ENCODE results near the gene NUDT16. TPM values are rescaled to one million over a fixed set of nuclear protein-coding genes. Genes with fewer than 3 reads are reported as not detected.

NUDT16 gene
- total and polyA plus RNA-seq, 2 donors (not counting 3 experiments of a cell fraction or from before 2014, with no cell fraction given), result 13.2 to 28.5 TPM

DNA sequence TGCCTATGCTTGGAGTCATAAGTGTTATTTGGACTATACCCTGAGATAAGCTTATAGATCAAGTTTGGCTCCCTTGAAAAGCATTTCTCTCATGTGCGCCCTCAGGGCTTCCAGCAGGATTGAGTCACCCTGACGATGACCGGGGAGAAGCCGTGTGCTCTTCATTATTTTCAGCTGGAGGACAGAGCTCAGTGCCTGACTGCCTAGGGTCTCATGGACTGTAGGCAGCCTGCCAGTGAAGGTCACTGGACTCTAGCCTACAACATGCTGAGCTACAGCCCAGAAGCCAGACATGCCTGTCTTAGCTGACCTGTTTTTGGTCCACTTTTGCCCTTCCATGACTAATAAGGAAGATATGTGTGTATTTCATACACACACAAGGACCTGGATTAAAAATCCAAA lies 31.6 kb upstream of the NUDT16 start:
- H3K4me2 ChIP-seq (ENCODE audit: insufficient read depth, low read length), result peak overlapping the region; percentile 19
- no peaks in the 10 kb centered on the region for H3K9me3 ChIP-seq (replicated peaks; ENCODE audit: control insufficient read depth, insufficient read depth, low read length)
- TF ChIP-seq, protein P1, sequence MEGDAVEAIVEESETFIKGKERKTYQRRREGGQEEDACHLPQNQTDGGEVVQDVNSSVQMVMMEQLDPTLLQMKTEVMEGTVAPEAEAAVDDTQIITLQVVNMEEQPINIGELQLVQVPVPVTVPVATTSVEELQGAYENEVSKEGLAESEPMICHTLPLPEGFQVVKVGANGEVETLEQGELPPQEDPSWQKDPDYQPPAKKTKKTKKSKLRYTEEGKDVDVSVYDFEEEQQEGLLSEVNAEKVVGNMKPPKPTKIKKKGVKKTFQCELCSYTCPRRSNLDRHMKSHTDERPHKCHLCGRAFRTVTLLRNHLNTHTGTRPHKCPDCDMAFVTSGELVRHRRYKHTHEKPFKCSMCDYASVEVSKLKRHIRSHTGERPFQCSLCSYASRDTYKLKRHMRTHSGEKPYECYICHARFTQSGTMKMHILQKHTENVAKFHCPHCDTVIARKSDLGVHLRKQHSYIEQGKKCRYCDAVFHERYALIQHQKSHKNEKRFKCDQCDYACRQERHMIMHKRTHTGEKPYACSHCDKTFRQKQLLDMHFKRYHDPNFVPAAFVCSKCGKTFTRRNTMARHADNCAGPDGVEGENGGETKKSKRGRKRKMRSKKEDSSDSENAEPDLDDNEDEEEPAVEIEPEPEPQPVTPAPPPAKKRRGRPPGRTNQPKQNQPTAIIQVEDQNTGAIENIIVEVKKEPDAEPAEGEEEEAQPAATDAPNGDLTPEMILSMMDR (IDR thresholded peaks at IDR 0.05; ENCODE audit: extremely low read depth in 1 of 2, insufficient read depth in 1 of 2, low read depth in 1 of 2, low read length in 2 of 2), result no peak
- TF ChIP-seq POLR2A (IDR thresholded peaks at IDR 0.05; ENCODE audit: low read depth, low read length), result no peak
- no peak for TF ChIP-seq EZH2 (IDR thresholded peaks at IDR 0.05; ENCODE audit: borderline replicate concordance, low read depth, low read length, severe bottlenecking)
- TF ChIP-seq POLR2AphosphoS5 (IDR thresholded peaks at IDR 0.05; ENCODE audit: insufficient read depth, low read depth, low read length), result no peak
- TF ChIP-seq JUN (IDR thresholded peaks at IDR 0.05; ENCODE audit: borderline replicate concordance, insufficient read depth, insufficient read length, low read depth), result no peak
- no peak for TF ChIP-seq MYC (IDR thresholded peaks at IDR 0.05; ENCODE audit: low read depth, low read length)
- no peak for TF ChIP-seq GATA2 (IDR thresholded peaks at IDR 0.05; ENCODE audit: insufficient read depth, insufficient read length, low read depth, low read length)
- TF ChIP-seq MAX (IDR thresholded peaks at IDR 0.05; ENCODE audit: insufficient read depth, insufficient read length), result no peak
- dilution Hi-C loops (cut with MboI; ENCODE audit: extremely low pct_ligation_motif_present, low sequenced_read_pairs) (no loop called here), intact Hi-C loops (cut with micrococcal nuclease) (loop anchor here (1.0 to 2.0 kb wide), 2 partner anchors 31 to 52 kb away; partner anchors contain the start of gene NUDT16)
- H4K20me1 ChIP-seq (replicated peaks; ENCODE audit: control insufficient read depth, extremely low read depth, insufficient read depth, low read length), result no peaks in the 10 kb centered on the region
- no peaks in the 10 kb centered on the region for H3K9me1 ChIP-seq (replicated peaks; ENCODE audit: control insufficient read depth, extremely low read depth, insufficient read depth, low read length)
- BruUV-seq (replicated peaks), result no TSS peak
- no peaks in the 10 kb centered on the region for H3K36me3 ChIP-seq (ENCODE audit: control insufficient read depth in 2 of 2, extremely low read depth in 1 of 2, insufficient read depth in 2 of 2, low read length in 2 of 2)
- peak overlapping the region; percentile 49 for H2AFZ ChIP-seq (ENCODE audit: low read depth, low read length)
- H3K27me3 ChIP-seq (ENCODE audit: control insufficient read depth in 2 of 2, insufficient read depth in 2 of 2, low read length in 2 of 2), result no peaks in the 10 kb centered on the region
- POLR2A ChIA-PET, result interaction anchor here (0.9 kb wide), 1 partner anchor 31 kb away, joined by 3 read pairs; the partner anchor contains the start of gene NUDT16
- H3K27ac ChIP-seq (ENCODE audit: insufficient read depth, low read depth, low read length), result peak overlapping the region; percentile 58
- H3K79me2 ChIP-seq (ENCODE audit: control insufficient read depth, insufficient read depth, low read length), result no peaks in the 10 kb centered on the region
- H3K4me1 ChIP-seq (ENCODE audit: control insufficient read depth, extremely low read depth, insufficient read depth, low read length), result peaks cover 47% of the 10 kb centered on the region
- no peak overlapping the region for H3K9ac ChIP-seq (replicated peaks; ENCODE audit: extremely low read depth, insufficient read depth, low read length)
- CTCF ChIA-PET, result interaction anchor here (0.7 to 1.9 kb wide), 6 partner anchors 9 to 122 kb away, joined by 3 to 9 read pairs (median 3); partner anchors contain the start of gene NUDT16
- no peak overlapping the region for H3K4me3 ChIP-seq (replicated peaks in 1 of 3; ENCODE audit: insufficient read depth in 1 of 3, low read depth in 1 of 3, low read length in 3 of 3)
- DNase-seq (ENCODE audit: low read depth, low spot score), result no peak
- FAIRE-seq, result peak; percentile 59
